ENCODE data around the gene INVS. TPM values are rescaled to one million over a fixed set of nuclear protein-coding genes. Genes with fewer than 3 reads are reported as not detected.
"Not testable (repeated sequence)": the region's sequence is repeated elsewhere in the genome, so short reads cannot be mapped to it uniquely, and the experiment has no call there.

The INVS gene
- total RNA-seq, 1 donor from 2014 or later, result 18.7 TPM

- Histone ChIP-seq H3K27me3 (ENCODE audit: control insufficient read depth, insufficient read depth, low read length) (no peaks in the 10 kb centered on the region), H3K36me3 (ENCODE audit: control insufficient read depth, insufficient read depth, low read length) (no peaks in the 10 kb centered on the region), H3K4me3 (ENCODE audit: low read depth, low read length) (no peak overlapping the region)
- no peak for TF ChIP-seq CTCF (IDR thresholded peaks at IDR 0.05; ENCODE audit: insufficient read depth, low read length, poor library complexity, severe bottlenecking)
- no peak for DNase-seq (ENCODE audit: low read depth)
Measured at GRCh38 chr9:100058699-100059579, 40.1 kb upstream of the INVS start.

GRCh38 chr9:100062683-100063082, 36.4 kb upstream of the INVS start:
- not testable (repeated sequence) for H3K36me3 ChIP-seq (ENCODE audit: control insufficient read depth, insufficient read depth, low read length); H3K4me3 ChIP-seq (ENCODE audit: low read depth, low read length); DNase-seq (ENCODE audit: low read depth); H3K27me3 ChIP-seq (ENCODE audit: control insufficient read depth, insufficient read depth, low read length)

GRCh38 chr9:100063185-100063584, 35.9 kb upstream of the INVS start:
- Histone ChIP-seq H3K4me3 (ENCODE audit: low read depth, low read length) (no peak overlapping the region), H3K27me3 (ENCODE audit: control insufficient read depth, insufficient read depth, low read length) (no peaks in the 10 kb centered on the region), H3K36me3 (ENCODE audit: control insufficient read depth, insufficient read depth, low read length) (no peaks in the 10 kb centered on the region)
- no peak for DNase-seq (ENCODE audit: low read depth)
- TF ChIP-seq CTCF (IDR thresholded peaks at IDR 0.05; ENCODE audit: insufficient read depth, low read length, poor library complexity, severe bottlenecking), result no peak

GRCh38 chr9:100064872-100065581, 34.0 kb upstream of the INVS start:
- peak; percentile 23 for DNase-seq (ENCODE audit: low read depth)
- H3K4me3 ChIP-seq (ENCODE audit: low read depth, low read length), result no peak overlapping the region
- no peak for TF ChIP-seq CTCF (IDR thresholded peaks at IDR 0.05; ENCODE audit: insufficient read depth, low read length, poor library complexity, severe bottlenecking)
- H3K36me3 ChIP-seq (ENCODE audit: control insufficient read depth, insufficient read depth, low read length), result no peaks in the 10 kb centered on the region
- no peaks in the 10 kb centered on the region for H3K27me3 ChIP-seq (ENCODE audit: control insufficient read depth, insufficient read depth, low read length)

GRCh38 chr9:100066539-100066938, 32.5 kb upstream of the INVS start:
- no peak overlapping the region for H3K4me3 ChIP-seq (ENCODE audit: low read depth, low read length)
- DNase-seq (ENCODE audit: low read depth), result no peak
- H3K27me3 ChIP-seq (ENCODE audit: control insufficient read depth, insufficient read depth, low read length), result no peaks in the 10 kb centered on the region
- no peak for TF ChIP-seq CTCF (IDR thresholded peaks at IDR 0.05; ENCODE audit: insufficient read depth, low read length, poor library complexity, severe bottlenecking)
- no peaks in the 10 kb centered on the region for H3K36me3 ChIP-seq (ENCODE audit: control insufficient read depth, insufficient read depth, low read length)

- not testable (repeated sequence) for H3K36me3 ChIP-seq (ENCODE audit: control insufficient read depth, insufficient read depth, low read length); H3K27me3 ChIP-seq (ENCODE audit: control insufficient read depth, insufficient read depth, low read length); H3K4me3 ChIP-seq (ENCODE audit: low read depth, low read length); DNase-seq (ENCODE audit: low read depth)
Measured at GRCh38 chr9:100067990-100068389, 31.1 kb upstream of the INVS start.

GRCh38 chr9:100069068-100069467, 30.0 kb upstream of the INVS start:
- DNase-seq (ENCODE audit: low read depth); H3K27me3 ChIP-seq (ENCODE audit: control insufficient read depth, insufficient read depth, low read length); H3K4me3 ChIP-seq (ENCODE audit: low read depth, low read length); H3K36me3 ChIP-seq (ENCODE audit: control insufficient read depth, insufficient read depth, low read length): not testable (repeated sequence)
